ENCODE data around the gene EPHA3.

GRCh38 chr3:89525609-89526008, 418.2 kb downstream of the EPHA3 start:
- TF ChIP-seq CTCF (IDR thresholded peaks at IDR 0.05) (no peak), POLR2A (IDR thresholded peaks at IDR 0.05) (no peak), POLR2AphosphoS5 (IDR thresholded peaks at IDR 0.05) (no peak)

Measured in prostate gland (tissue), 2 donors.